WTC11 (cell line): ENCODE data around the gene CBFA2T2.

Source experiments
- GTF2I ChIP-seq: fragments of 250-450 bp; sonication (Bioruptor Pico); conservative IDR thresholded peaks from 2 replicates; pipeline ENCODE4 v1.4.0; 2021; ENCODE audit warnings: mild to moderate bottlenecking
- JAZF1 ChIP-seq: fragments of 250-450 bp; sonication (Bioruptor Pico); IDR thresholded peaks from 2 replicates; pipeline ENCODE4 v1.9.0; 2021; ENCODE audit warnings: moderate library complexity, mild to moderate bottlenecking, inconsistent platforms
- JUN ChIP-seq: sonication (generic); formaldehyde crosslinking; IDR thresholded peaks from 2 replicates; pipeline ENCODE4 v1.8.0; 2023; ENCODE audit warnings: mild to moderate bottlenecking, missing genetic modification reagents
- NFYB ChIP-seq: sonication (generic); formaldehyde crosslinking; conservative IDR thresholded peaks from 2 replicates; pipeline ENCODE4 v1.8.0; 2022; ENCODE audit warnings: low read depth, missing genetic modification reagents
- NR2C2 ChIP-seq: sonication (generic); formaldehyde crosslinking; IDR thresholded peaks from 2 replicates; pipeline ENCODE4 v1.8.0; 2022; ENCODE audit warnings: mild to moderate bottlenecking, missing genetic modification reagents
- SMAD4 ChIP-seq: sonication (generic); formaldehyde crosslinking; IDR thresholded peaks from 2 replicates; pipeline ENCODE4 v1.8.0; 2022; ENCODE audit warnings: mild to moderate bottlenecking, missing genetic modification reagents
- ZNF317 ChIP-seq: sonication (generic); formaldehyde crosslinking; IDR thresholded peaks from 2 replicates; pipeline ENCODE4 v1.8.1; 2023; ENCODE audit warnings: low read depth, mild to moderate bottlenecking, moderate library complexity, missing genetic modification reagents, borderline replicate concordance
- TF ChIP-seq, protein P1 (sequence below): fragments of 200-600 bp; IDR thresholded peaks from 2 replicates; pipeline ENCODE4 v1.8.0; 2022; ENCODE audit warnings: antibody characterized with exemption
- TF ChIP-seq, protein P2 (sequence below): sonication (generic); formaldehyde crosslinking; IDR thresholded peaks from 2 replicates; pipeline ENCODE4 v1.8.0; 2022; ENCODE audit warnings: mild to moderate bottlenecking, missing genetic modification reagents
- TF ChIP-seq, protein P3 (sequence below): sonication (generic); formaldehyde crosslinking; IDR thresholded peaks from 2 replicates; pipeline ENCODE4 v1.8.1; 2022; ENCODE audit warnings: low read depth, missing genetic modification reagents, borderline replicate concordance
- TF ChIP-seq, protein P4 (sequence below): sonication (generic); formaldehyde crosslinking; IDR thresholded peaks from 2 replicates; pipeline ENCODE4 v1.8.1; 2022; ENCODE audit warnings: missing genetic modification reagents, borderline replicate concordance

DNA sequence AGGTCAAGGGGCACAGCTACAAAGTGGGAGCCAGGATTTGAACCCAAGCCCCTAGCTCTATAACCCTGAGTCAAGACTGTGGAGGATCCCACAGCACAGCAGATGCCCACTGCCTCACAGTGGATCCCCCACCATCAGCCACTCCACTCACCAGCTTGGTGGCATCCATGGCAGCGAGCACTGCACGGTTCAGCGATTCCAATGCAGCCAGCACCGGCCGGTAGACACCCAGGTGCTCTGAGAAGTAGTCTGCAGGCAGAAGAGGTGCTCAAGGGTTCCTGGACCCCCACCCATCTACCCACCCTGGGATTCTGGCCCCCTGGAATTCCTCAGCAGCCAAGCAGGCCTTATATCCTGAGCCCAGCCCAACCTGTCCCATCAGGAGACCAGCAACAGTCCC, 179.3 kb downstream of the CBFA2T2 start:
- TF ChIP-seq, protein P1, sequence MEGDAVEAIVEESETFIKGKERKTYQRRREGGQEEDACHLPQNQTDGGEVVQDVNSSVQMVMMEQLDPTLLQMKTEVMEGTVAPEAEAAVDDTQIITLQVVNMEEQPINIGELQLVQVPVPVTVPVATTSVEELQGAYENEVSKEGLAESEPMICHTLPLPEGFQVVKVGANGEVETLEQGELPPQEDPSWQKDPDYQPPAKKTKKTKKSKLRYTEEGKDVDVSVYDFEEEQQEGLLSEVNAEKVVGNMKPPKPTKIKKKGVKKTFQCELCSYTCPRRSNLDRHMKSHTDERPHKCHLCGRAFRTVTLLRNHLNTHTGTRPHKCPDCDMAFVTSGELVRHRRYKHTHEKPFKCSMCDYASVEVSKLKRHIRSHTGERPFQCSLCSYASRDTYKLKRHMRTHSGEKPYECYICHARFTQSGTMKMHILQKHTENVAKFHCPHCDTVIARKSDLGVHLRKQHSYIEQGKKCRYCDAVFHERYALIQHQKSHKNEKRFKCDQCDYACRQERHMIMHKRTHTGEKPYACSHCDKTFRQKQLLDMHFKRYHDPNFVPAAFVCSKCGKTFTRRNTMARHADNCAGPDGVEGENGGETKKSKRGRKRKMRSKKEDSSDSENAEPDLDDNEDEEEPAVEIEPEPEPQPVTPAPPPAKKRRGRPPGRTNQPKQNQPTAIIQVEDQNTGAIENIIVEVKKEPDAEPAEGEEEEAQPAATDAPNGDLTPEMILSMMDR: no peak
- TF ChIP-seq, protein P2, sequence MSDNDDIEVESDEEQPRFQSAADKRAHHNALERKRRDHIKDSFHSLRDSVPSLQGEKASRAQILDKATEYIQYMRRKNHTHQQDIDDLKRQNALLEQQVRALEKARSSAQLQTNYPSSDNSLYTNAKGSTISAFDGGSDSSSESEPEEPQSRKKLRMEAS (CRISPR knock-in tag): no peak
- TF ChIP-seq, protein P3, sequence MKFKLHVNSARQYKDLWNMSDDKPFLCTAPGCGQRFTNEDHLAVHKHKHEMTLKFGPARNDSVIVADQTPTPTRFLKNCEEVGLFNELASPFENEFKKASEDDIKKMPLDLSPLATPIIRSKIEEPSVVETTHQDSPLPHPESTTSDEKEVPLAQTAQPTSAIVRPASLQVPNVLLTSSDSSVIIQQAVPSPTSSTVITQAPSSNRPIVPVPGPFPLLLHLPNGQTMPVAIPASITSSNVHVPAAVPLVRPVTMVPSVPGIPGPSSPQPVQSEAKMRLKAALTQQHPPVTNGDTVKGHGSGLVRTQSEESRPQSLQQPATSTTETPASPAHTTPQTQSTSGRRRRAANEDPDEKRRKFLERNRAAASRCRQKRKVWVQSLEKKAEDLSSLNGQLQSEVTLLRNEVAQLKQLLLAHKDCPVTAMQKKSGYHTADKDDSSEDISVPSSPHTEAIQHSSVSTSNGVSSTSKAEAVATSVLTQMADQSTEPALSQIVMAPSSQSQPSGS (CRISPR knock-in tag): no peak
- TF ChIP-seq SMAD4 (CRISPR knock-in tag) (no peak), JUN (no peak), NFYB (no peak), GTF2I (CRISPR knock-in tag) (no peak), ZNF317 (CRISPR knock-in tag) (no peak), NR2C2 (no peak), JAZF1 (no peak)
- TF ChIP-seq, protein P4, sequence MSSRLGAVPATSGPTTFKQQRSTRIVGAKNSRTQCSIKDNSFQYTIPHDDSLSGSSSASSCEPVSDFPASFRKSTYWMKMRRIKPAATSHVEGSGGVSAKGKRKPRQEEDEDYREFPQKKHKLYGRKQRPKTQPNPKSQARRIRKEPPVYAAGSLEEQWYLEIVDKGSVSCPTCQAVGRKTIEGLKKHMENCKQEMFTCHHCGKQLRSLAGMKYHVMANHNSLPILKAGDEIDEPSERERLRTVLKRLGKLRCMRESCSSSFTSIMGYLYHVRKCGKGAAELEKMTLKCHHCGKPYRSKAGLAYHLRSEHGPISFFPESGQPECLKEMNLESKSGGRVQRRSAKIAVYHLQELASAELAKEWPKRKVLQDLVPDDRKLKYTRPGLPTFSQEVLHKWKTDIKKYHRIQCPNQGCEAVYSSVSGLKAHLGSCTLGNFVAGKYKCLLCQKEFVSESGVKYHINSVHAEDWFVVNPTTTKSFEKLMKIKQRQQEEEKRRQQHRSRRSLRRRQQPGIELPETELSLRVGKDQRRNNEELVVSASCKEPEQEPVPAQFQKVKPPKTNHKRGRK (CRISPR knock-in tag): no peak
